B cell (primary cell): ENCODE measurements around the gene SAT2.

Experiments used
- CTCF ChIP-seq: fragments of 200-600 bp; IDR thresholded peaks from one replicate; pipeline ENCODE4 v1.8.0; 2022; ENCODE audit warnings: antibody characterized with exemption, mild to moderate bottlenecking
- EZH2 ChIP-seq: IDR thresholded peaks from 2 replicates; pipeline ENCODE4 v1.6.1; 2012; ENCODE audit warnings: borderline replicate concordance, low read depth, mild to moderate bottlenecking, moderate library complexity, low read length; ENCODE audit not compliant: insufficient read depth, poor library complexity, severe bottlenecking

- TF ChIP-seq EZH2 (peak; percentile 70), CTCF (no peak)
Measured at GRCh38 chr17:7651665-7652387, 24.2 kb upstream of the SAT2 start.
